GM18498 (cell line): ENCODE results near the gene APOL2.
"Not testable (repeated sequence)": the region's sequence is repeated elsewhere in the genome, so short reads cannot be mapped to it uniquely, and the experiment has no call there.

Experiments
- ATAC-seq: cut with Tn5 transposase; IDR thresholded peaks from one replicate; pipeline ENCODE4 v1.9.1; 2021; ENCODE audit warnings: mild to moderate bottlenecking, moderate library complexity; ENCODE audit not compliant: unreplicated experiment

APOL2 gene

GRCh38 chr22:36201630-36202319 is 37.6 kb downstream of the APOL2 start, which contains the start of gene APOL4:
TSS of gene APOL4 (minus strand) at chr22:36201809. CDS start at chr22:36201734, 75 bp downstream.
- ATAC-seq: no peak

- not testable (repeated sequence) for ATAC-seq
Measured at GRCh38 chr22:36201025-36201424, 38.3 kb downstream of the APOL2 start.

GRCh38 chr22:36199001-36199551 is 40.3 kb downstream of the APOL2 start:
- ATAC-seq: no peak

- ATAC-seq: no peak
Measured at GRCh38 chr22:36198536-36198935, 40.8 kb downstream of the APOL2 start.

- no peak for ATAC-seq
Measured at GRCh38 chr22:36197514-36198146, 41.7 kb downstream of the APOL2 start.

GRCh38 chr22:36197065-36197440 is 42.3 kb downstream of the APOL2 start:
- ATAC-seq: no peak

- no peak for ATAC-seq
Measured at GRCh38 chr22:36196254-36197064, 42.9 kb downstream of the APOL2 start.

GRCh38 chr22:36194971-36195370 is 44.4 kb downstream of the APOL2 start:
- no peak for ATAC-seq

- no peak for ATAC-seq
Measured at GRCh38 chr22:36194385-36194784, 44.9 kb downstream of the APOL2 start.

- no peak for ATAC-seq
Measured at GRCh38 chr22:36193577-36193976, 45.8 kb downstream of the APOL2 start.

- no peak for ATAC-seq
Measured at GRCh38 chr22:36193171-36193570, 46.2 kb downstream of the APOL2 start.

- ATAC-seq: no peak
Measured at GRCh38 chr22:36192542-36192941, 46.8 kb downstream of the APOL2 start.

- ATAC-seq: no peak
Measured at GRCh38 chr22:36191106-36191836, 48.1 kb downstream of the APOL2 start.

- ATAC-seq: not testable (repeated sequence)
Measured at GRCh38 chr22:36187862-36188261, 51.5 kb downstream of the APOL2 start.

GRCh38 chr22:36185828-36186624 is 53.3 kb downstream of the APOL2 start:
- no peak for ATAC-seq

GRCh38 chr22:36184433-36185025 is 54.8 kb downstream of the APOL2 start:
- no peak for ATAC-seq

GRCh38 chr22:36183446-36183845 is 55.9 kb downstream of the APOL2 start:
- ATAC-seq: no peak

- ATAC-seq: no peak
Measured at GRCh38 chr22:36182857-36183256, 56.5 kb downstream of the APOL2 start.

- no peak for ATAC-seq
Measured at GRCh38 chr22:36182056-36182455, 57.3 kb downstream of the APOL2 start.

- no peak for ATAC-seq
Measured at GRCh38 chr22:36180928-36181327, 58.4 kb downstream of the APOL2 start.
